Body of pancreas (tissue), 4 donors: ENCODE measurements around the gene CCDC85C.

ENCODE experiments used
- POLR2A ChIP-seq, 3 donors: fragments of 450-650 bp; IDR thresholded peaks; one replicate each; pipeline ENCODE4 v1.6.1; 2016; ENCODE audit warnings: antibody characterized with exemption in 3 of 3, mild to moderate bottlenecking in 2 of 3
- TF ChIP-seq, protein P1 (sequence below), 7 experiments: fragments of 450-650 bp in 4 of 7; fragments of 200-600 bp in 3 of 7; sonication (generic) in 3 of 7; IDR thresholded peaks; one replicate each; pipeline ENCODE4 v1.5.1; 2016 to 2019; ENCODE audit warnings: antibody characterized with exemption in 7 of 7

- TF ChIP-seq, protein P1, sequence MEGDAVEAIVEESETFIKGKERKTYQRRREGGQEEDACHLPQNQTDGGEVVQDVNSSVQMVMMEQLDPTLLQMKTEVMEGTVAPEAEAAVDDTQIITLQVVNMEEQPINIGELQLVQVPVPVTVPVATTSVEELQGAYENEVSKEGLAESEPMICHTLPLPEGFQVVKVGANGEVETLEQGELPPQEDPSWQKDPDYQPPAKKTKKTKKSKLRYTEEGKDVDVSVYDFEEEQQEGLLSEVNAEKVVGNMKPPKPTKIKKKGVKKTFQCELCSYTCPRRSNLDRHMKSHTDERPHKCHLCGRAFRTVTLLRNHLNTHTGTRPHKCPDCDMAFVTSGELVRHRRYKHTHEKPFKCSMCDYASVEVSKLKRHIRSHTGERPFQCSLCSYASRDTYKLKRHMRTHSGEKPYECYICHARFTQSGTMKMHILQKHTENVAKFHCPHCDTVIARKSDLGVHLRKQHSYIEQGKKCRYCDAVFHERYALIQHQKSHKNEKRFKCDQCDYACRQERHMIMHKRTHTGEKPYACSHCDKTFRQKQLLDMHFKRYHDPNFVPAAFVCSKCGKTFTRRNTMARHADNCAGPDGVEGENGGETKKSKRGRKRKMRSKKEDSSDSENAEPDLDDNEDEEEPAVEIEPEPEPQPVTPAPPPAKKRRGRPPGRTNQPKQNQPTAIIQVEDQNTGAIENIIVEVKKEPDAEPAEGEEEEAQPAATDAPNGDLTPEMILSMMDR (IDR thresholded peaks at IDR 0.05) = no peak
- TF ChIP-seq POLR2A (IDR thresholded peaks at IDR 0.05) = no peak
These were observed 119.9 kb downstream of the CCDC85C start for GRCh38 chr14:99484106-99484505.
